Mesodermal cell (in vitro differentiated cells): Measurements from ENCODE around the gene MYBBP1A.
"Not testable (repeated sequence)": the region's sequence is repeated elsewhere in the genome, so short reads cannot be mapped to it uniquely, and the experiment has no call there.

Source experiments
- H3K27ac ChIP-seq: 2 replicates; pipeline ENCODE4 v1.7.0; 2013; ENCODE audit warnings: mild to moderate bottlenecking, low read depth, low read length, moderate library complexity; ENCODE audit not compliant: severe bottlenecking
- H3K36me3 ChIP-seq: 2 replicates; pipeline ENCODE4 v1.7.1; 2013; ENCODE audit warnings: mild to moderate bottlenecking, low read length, moderate library complexity; ENCODE audit not compliant: control insufficient read depth, insufficient read depth
- H3K4me1 ChIP-seq: one replicate; pipeline ENCODE4 v1.7.1; 2013; ENCODE audit warnings: mild to moderate bottlenecking, low read length; ENCODE audit not compliant: insufficient read depth, control insufficient read depth, poor library complexity, severe bottlenecking
- H3K4me3 ChIP-seq: 2 replicates; pipeline ENCODE4 v1.7.0; 2013; ENCODE audit warnings: low read length, control low read depth, mild to moderate bottlenecking; ENCODE audit not compliant: insufficient read depth, poor library complexity, severe bottlenecking; ENCODE audit errors: extremely low read depth
- H3K9me3 ChIP-seq: 2 replicates; pipeline ENCODE4 v1.7.1; 2013; ENCODE audit warnings: mild to moderate bottlenecking, low read length, moderate library complexity; ENCODE audit not compliant: control insufficient read depth
- WGBS, 2 experiments: methylation state at CpG; one replicate each; pipeline ENCODE4 v1.1.5; 2013; ENCODE audit warnings: missing lambda C conversion rate in 2 of 2; ENCODE audit not compliant: insufficient coverage in 2 of 2; 5-methylcytosine and 5-hydroxymethylcytosine counted together

The MYBBP1A gene

GRCh38 chr17:4580291-4580690, 25.1 kb upstream of the MYBBP1A start:
- 78 to 85% methylated on average over 6 of the region's 7 CpGs for whole genome bisulfite sequencing, 2 experiments
- H3K4me3 ChIP-seq: no peak overlapping the region
- H3K4me1 ChIP-seq: peaks cover 27% of the 10 kb centered on the region
- H3K36me3 ChIP-seq: no peaks in the 10 kb centered on the region
- H3K27ac ChIP-seq: no peak overlapping the region
- no peaks in the 10 kb centered on the region for H3K9me3 ChIP-seq

- H3K4me3 ChIP-seq: no peak overlapping the region
- H3K9me3 ChIP-seq: no peaks in the 10 kb centered on the region
- 97 to 98% methylated on average over 10 to 11 of the region's 11 CpGs for WGBS, 2 experiments
- H3K27ac ChIP-seq: no peak overlapping the region
- peaks cover 27% of the 10 kb centered on the region for H3K4me1 ChIP-seq
- no peaks in the 10 kb centered on the region for H3K36me3 ChIP-seq
Measured at GRCh38 chr17:4579678-4580077, 24.5 kb upstream of the MYBBP1A start.

DNA sequence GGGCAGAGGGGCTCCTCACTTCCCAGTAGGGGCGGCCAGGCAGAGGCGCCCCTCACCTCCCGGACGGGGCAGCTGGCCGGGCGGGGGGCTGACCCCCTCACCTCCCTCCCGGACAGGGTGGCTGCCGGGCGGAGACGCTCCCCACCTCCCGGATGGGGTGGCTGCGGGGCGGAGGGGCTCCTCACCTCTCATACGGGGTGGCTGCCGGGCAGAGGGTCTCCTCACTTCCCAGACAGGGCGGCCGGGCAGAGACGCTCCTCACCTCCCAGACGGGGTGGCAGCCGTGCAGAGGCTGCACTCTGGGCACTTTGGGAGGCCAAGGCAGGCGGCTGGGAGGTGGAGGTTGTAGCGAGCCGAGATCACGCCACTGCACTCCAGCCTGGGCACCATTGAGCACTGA, 23.2 kb upstream of the MYBBP1A start:
- H3K4me1 ChIP-seq: peaks cover 21% of the 10 kb centered on the region
- H3K36me3 ChIP-seq, H3K9me3 ChIP-seq, H3K4me3 ChIP-seq, H3K27ac ChIP-seq: not testable (repeated sequence)
- WGBS, 2 experiments: 98 to 100% methylated on average over 9 to 13 of the region's 24 CpGs

DNA sequence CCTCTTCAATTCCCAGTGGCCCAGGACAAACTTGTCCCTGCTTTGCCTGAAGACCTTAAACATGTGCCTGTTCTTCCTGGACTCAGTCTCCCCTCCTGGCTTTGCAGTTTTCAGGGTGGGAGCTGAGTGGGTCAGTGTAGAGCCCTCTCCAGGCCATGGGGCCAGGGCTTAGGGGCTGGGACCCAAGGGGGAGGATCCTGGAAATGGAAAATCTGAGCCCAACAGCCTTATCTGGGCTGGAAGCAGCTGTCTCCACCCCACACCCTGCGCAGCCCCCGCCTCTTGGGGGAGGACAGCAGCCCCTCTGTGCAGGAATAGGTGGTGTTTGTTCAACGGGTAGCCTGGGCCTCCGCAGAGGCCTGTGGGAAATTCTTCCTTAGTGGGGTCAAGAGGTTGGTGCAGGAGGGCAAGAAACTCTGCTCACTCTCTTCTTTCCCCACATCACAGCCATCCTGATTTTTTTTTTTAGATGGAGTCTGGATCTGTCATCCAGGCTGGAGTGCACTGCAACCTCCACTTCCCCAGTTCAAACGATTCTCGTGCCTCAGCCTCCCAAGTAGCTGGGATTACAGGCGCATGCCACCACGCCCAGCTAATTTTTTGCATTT, 22.3 kb upstream of the MYBBP1A start:
- WGBS, 2 experiments: no CpG with 5 or more reads among the region's 8 CpGs
- H3K27ac ChIP-seq: peak overlapping the region; percentile 85

GRCh38 chr17:4576729-4577322, 21.6 kb upstream of the MYBBP1A start:
- H3K36me3 ChIP-seq: no peaks in the 10 kb centered on the region
- WGBS, 2 experiments: 29 to 30% methylated on average over 15 to 16 of the region's 18 CpGs
- peak overlapping the region; percentile 85 for H3K27ac ChIP-seq

More for the DNA sequence above, 22.3 kb upstream of the MYBBP1A start:
- Histone ChIP-seq H3K36me3 (no peaks in the 10 kb centered on the region), H3K4me3 (no peak overlapping the region), H3K9me3 (no peaks in the 10 kb centered on the region), H3K4me1 (peaks cover 16% of the 10 kb centered on the region)

GRCh38 chr17:4576161-4576558, 21.0 kb upstream of the MYBBP1A start:
- 32 to 60% methylated on average over 3 to 5 of the region's 6 CpGs for WGBS, 2 experiments
- H3K36me3 ChIP-seq: no peaks in the 10 kb centered on the region
- H3K27ac ChIP-seq: peak overlapping the region; percentile 76
- no peaks in the 10 kb centered on the region for H3K9me3 ChIP-seq
- no peak overlapping the region for H3K4me3 ChIP-seq
- peaks cover 16% of the 10 kb centered on the region for H3K4me1 ChIP-seq

More at GRCh38 chr17:4576729-4577322, 21.6 kb upstream of the MYBBP1A start:
- Histone ChIP-seq H3K9me3 (no peaks in the 10 kb centered on the region), H3K4me3 (no peak overlapping the region), H3K4me1 (peaks cover 16% of the 10 kb centered on the region)

DNA sequence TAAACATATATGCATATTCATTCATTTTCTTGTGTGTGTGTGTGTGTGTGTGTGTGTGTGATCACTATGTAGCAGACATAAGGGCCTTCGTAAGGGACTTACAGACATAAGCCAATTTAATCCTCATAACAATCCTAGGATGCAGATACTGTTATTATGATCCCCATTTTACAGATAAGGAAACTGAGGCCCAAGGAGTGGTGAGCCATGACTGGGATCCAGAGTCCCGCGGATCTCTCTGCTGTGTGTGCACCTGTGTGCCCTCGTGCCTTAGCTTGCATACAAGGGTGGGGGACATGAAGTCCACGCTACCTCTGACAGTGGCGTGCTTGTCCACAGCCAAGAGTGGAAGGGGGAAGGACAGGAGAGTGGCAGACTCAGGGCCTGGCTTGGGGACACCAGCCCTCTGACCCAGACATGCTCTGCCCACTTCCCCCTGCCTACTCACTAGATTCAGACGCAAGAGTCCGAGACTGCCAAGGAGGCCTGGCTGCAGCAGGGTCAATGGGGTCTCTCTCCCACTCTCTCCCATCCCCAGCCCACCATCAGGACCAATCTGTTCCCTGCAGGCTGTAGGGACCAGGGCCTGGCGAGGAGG, 19.4 kb upstream of the MYBBP1A start:
- H3K36me3 ChIP-seq: no peaks in the 10 kb centered on the region
- no peak overlapping the region for H3K4me3 ChIP-seq
- H3K27ac ChIP-seq: no peak overlapping the region
- no peaks in the 10 kb centered on the region for H3K9me3 ChIP-seq
- peaks cover 16% of the 10 kb centered on the region for H3K4me1 ChIP-seq
- 95 to 100% methylated on average over 5 to 7 of the region's 9 CpGs for WGBS, 2 experiments

- H3K27ac ChIP-seq: no peak overlapping the region
- WGBS, 2 experiments: 76 to 88% methylated on average over 5 to 7 of the region's 7 CpGs
Measured at GRCh38 chr17:4573669-4574068, 18.5 kb upstream of the MYBBP1A start.

DNA sequence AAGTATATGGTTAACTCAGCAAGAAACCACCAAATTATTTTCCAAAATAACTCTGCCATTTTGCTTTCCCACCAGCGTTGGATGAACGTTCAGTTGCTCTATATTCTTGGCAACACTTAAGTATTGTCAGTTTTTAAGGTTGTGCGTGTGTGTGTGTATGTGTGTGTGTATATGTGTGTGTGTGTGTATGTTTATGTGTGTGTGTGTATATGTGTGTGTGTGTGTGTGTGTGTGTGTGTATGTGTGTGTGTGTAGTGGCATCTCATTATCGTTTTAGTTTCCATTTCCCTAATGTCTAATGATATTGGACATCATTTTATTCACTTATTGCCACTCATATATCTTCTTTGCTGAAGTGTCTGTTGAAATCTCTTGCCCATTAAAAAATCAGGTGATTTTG, 17.9 kb upstream of the MYBBP1A start:
- H3K9me3 ChIP-seq: no peaks in the 10 kb centered on the region
- WGBS, 2 experiments: 100% methylated on average over 1 of the region's 4 CpGs; no CpG with 5 or more reads in 1 of the 2 experiments
- H3K4me3 ChIP-seq: no peak overlapping the region
- H3K27ac ChIP-seq: no peak overlapping the region
- no peaks in the 10 kb centered on the region for H3K36me3 ChIP-seq
- peaks cover 16% of the 10 kb centered on the region for H3K4me1 ChIP-seq

More at GRCh38 chr17:4573669-4574068, 18.5 kb upstream of the MYBBP1A start:
- H3K36me3 ChIP-seq: no peaks in the 10 kb centered on the region
- H3K4me3 ChIP-seq: no peak overlapping the region
- H3K9me3 ChIP-seq: no peaks in the 10 kb centered on the region
- peaks cover 16% of the 10 kb centered on the region for H3K4me1 ChIP-seq

DNA sequence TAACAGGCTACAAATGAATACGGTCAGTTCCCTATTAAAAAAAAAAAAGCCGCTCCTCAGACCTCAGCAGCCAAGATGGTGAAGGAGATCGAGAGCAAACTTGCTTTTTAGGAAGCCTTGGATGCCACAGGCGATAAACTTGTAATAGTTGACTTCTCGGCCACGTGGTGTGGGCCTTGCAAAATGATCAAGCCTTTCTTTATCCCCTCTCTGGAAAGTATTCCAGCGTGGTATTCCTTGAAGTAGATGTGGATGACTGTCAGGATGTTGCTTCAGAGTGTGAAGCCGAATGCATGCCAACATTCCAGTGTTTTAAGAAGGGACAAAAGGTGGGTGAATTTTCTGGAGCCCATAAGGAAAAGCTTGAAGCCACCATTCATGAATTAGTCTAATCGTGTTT, 16.9 kb upstream of the MYBBP1A start:
- no peaks in the 10 kb centered on the region for H3K9me3 ChIP-seq
- no peak overlapping the region for H3K4me3 ChIP-seq
- WGBS, 2 experiments: 88 to 94% methylated on average over 5 to 7 of the region's 9 CpGs
- no peak overlapping the region for H3K27ac ChIP-seq
- no peaks in the 10 kb centered on the region for H3K36me3 ChIP-seq
- H3K4me1 ChIP-seq: peaks cover 11% of the 10 kb centered on the region

GRCh38 chr17:4569591-4569990, 14.4 kb upstream of the MYBBP1A start:
- H3K4me3 ChIP-seq: no peak overlapping the region
- no peaks in the 10 kb centered on the region for H3K4me1 ChIP-seq
- H3K36me3 ChIP-seq: no peaks in the 10 kb centered on the region
- H3K27ac ChIP-seq: no peak overlapping the region
- no peaks in the 10 kb centered on the region for H3K9me3 ChIP-seq
- 0% methylated on average over 1 of the region's 1 CpG; no CpG with 5 or more reads in 1 of the 2 experiments for WGBS, 2 experiments
